Activated naive CD4-positive, alpha-beta T cell treated with anti-CD3 and anti-CD28 coated beads, Interleukin-2, amount 50 U/mL, for 72 hours (primary cell): ENCODE measurements around the gene STIM2. TPM values are rescaled to one million over a fixed set of nuclear protein-coding genes. Genes with fewer than 3 reads are reported as not detected.
"Not testable (repeated sequence)": the region's sequence is repeated elsewhere in the genome, so short reads cannot be mapped to it uniquely, and the experiment has no call there.

Experiments used
- ATAC-seq, 2 donors: fragments of 150-1000 bp; cut with Tn5 transposase; 2 replicates each; pipeline ENCODE4 v1.10.0; 2021; ENCODE audit warnings: mild to moderate bottlenecking in 2 of 2, moderate library complexity in 2 of 2
- DNase-seq, 2 donors: peaks; one replicate each; pipeline ENCODE4 v3.0.0; 2021 to 2022; ENCODE audit warnings: low spot score in 2 of 2
- H3K27ac Mint-ChIP-seq, 2 donors: one replicate each; pipeline ENCODE4 v1.8.0; 2022; ENCODE audit warnings: mild to moderate bottlenecking in 2 of 2, mixed read lengths in 2 of 2
- H3K36me3 Mint-ChIP-seq, 2 donors: one replicate each; pipeline ENCODE4 v1.8.0; 2022; ENCODE audit warnings: mixed read lengths in 2 of 2
- H3K9me3 Mint-ChIP-seq, 2 donors: one replicate each; pipeline ENCODE4 v1.8.0; 2022; ENCODE audit warnings: mixed read lengths in 2 of 2
- total RNA-seq, 2 donors: library from RNA; stranded (reverse); gene quantifications; one replicate each; pipeline ENCODE4 v1.2.3, GENCODE V29; 2022

The STIM2 gene
- total RNA-seq, 2 donors from 2014 or later = 43.0 to 49.1 TPM

DNA sequence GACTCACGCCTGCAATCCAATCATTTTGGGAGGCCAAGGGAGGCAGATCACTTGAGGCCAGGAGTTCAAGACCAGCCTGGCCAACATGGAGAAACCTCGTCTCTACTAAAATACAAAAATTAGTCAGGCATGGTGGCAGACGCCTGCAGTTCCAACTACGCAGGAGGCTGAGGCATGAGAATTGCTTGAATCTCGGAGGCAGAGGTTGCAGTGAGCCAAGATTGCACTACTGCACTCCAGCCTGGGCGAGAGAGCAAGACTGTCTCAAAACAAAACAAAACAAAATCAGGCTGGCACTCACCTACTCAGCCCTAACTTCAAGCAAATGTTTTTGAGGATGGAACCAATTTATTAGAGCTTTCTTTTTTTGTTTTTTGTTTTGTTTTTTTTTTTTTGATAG is 33.3 kb upstream of the STIM2 start:
- not testable (repeated sequence) for H3K27ac Mint-ChIP-seq, ATAC-seq, DNase-seq
- Mint-ChIP-seq H3K36me3 (peaks cover 15 to 17% of the 10 kb centered on the region in 2 donors), H3K9me3 (peaks cover 11 to 16% of the 10 kb centered on the region in 2 donors)

DNA sequence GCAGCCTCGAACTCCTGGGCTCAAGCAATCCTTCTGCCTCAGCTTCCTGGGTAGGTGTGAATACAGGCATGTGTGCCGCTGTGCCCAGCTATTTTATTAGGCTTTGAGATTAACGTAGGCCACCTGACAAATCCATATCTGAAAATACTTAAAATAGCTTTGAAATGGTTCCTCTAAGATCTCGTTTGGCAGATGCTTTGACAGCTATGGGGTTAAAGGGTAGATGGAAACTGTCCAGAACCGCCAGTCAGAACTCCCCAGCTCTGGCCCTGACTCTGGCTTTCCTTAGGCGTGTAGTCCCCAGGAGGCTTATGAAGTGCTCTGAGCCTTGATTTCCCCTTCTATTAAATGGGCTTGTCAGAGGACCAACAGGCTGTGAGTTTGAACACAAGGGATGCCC is 32.8 kb upstream of the STIM2 start:
- no peak for ATAC-seq
- H3K9me3 Mint-ChIP-seq = peaks cover 10 to 11% of the 10 kb centered on the region in 2 donors
- no peak overlapping the region for H3K27ac Mint-ChIP-seq
- no peak for DNase-seq
- H3K36me3 Mint-ChIP-seq = peaks cover 12% of the 10 kb centered on the region in 2 donors

DNA sequence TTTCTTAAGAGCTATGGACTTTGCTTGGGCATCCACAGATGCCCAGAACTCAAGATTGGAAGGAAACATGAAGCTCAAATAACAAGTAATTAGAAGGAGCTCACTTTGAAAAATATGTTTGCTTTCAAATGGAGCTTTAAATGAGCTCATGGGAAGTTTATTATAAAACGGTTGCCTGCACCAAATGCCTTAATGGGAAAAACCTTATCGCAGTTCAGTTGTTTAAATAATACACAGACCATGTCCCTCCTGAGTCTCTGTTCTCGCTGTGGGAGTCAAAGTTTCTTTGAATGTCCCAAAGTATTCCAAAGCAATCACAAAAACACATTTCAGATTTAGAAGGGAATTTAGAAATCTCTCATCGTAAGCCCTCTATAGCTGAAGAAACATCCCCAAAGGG is 31.6 kb upstream of the STIM2 start:
- DNase-seq = no peak
- ATAC-seq = no peak
- peaks cover 0 to under 1% of the 10 kb centered on the region in 2 donors for H3K9me3 Mint-ChIP-seq
- no peak overlapping the region for H3K27ac Mint-ChIP-seq
- peaks cover 0 to 1% of the 10 kb centered on the region in 2 donors for H3K36me3 Mint-ChIP-seq

DNA sequence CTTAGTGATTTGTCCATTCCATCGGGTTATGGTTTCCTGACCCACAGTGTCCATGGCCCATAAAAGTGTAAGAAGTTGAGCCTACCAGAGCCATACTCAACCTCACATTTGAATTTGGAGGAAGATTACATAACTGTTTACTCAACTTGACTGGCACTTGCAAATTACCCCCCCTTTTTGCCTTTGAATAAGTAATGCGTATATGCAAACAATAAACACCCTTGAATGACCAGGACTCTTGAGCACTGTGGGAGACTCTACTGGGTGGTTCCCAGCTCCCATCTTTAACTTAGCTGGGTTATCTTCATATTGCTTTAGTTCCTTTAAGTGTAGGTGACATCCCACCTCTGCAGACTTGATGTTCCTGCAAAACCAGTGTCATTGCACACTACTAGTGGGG is 30.6 kb upstream of the STIM2 start:
- Mint-ChIP-seq H3K36me3 (peaks cover 0 to 11% of the 10 kb centered on the region in 2 donors), H3K9me3 (peaks cover 0 to 3% of the 10 kb centered on the region in 2 donors), H3K27ac (no peak overlapping the region)
- ATAC-seq (no peak), DNase-seq (no peak)

DNA sequence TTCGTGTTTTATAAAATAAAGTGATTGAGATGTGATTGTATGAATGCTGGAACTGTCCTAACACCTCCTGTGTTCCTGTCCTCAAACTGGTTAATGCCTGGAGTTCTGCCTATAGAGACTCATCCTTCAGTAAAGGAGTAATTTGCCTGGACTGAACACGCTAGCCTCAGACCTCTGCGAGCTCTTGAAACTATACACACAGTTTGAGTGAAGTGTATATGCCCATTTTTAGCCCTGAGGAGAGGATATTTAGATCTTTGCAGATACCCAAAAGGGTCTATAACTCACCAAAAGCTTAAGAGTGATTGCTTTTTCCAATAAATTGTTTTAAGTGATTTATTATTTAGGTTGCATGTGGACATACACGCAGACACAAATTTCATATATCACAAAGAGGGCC is 29.9 kb upstream of the STIM2 start:
- DNase-seq (no peak), ATAC-seq (no peak)
- Mint-ChIP-seq H3K27ac (no peak overlapping the region), H3K9me3 (peaks cover 0 to 3% of the 10 kb centered on the region in 2 donors), H3K36me3 (peaks cover 0 to 11% of the 10 kb centered on the region in 2 donors)

DNA sequence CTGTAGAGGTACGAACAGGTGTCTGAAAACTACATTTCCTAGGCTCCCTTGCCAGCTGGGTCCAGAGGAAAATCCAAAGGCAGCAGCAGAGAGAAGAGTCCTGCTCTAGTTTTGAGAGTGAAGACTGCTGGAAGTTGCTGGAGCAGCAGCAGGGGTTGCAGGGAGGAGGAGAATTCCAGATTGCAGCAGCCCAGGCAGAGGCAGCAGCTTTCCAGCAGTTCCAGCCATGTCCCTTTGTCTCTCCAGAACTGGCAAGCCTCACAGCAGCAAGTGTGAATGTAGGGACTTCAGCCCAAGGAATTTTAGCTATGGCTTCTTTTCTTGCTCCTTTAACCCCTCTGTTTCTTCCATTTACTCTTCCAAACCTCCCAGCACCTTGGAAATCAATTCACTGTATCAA is 24.1 kb upstream of the STIM2 start:
- no peak overlapping the region for H3K27ac Mint-ChIP-seq
- ATAC-seq (no peak), DNase-seq (no peak)
- peaks cover 0 to 11% of the 10 kb centered on the region in 2 donors for H3K36me3 Mint-ChIP-seq
- H3K9me3 Mint-ChIP-seq = peaks cover 0 to 3% of the 10 kb centered on the region in 2 donors

DNA sequence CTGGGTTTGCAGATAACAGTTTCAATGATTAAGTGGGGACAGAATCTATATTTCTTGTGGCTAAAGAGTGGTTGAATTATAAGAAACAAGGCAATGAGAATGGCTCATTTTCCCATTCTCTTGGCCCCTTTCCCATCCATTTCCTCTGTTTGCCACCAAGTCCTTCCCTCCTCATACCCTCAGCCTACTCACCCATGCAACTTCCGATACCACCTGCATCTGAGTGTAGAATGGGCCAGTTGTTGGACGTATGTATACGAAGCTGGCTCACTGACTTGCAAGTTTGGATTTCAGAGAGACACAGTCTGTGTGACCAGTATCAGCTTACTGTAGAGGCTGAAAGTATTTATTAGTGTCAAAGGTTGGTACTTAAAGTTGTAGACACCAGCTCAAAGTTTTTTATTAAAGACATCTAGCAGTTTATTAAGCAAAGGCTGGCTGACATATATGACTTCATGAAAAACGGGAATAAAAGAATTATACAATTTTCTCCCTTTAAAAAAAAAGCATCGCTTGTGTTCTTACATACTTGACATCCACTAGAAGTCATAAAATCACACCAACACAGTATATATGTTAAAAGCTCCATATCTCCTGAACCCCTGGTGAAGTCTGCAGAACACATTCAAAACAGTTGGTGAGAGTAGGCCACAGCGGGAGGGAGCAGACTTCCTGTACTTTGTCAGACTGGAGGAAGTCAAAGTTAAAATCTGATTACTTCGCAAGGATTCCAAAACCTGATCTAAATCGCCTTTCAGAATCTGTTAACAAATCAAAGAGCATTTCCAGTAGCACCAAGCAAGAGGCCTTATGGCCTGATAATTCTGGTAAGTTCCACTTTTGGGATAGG is 22.4 kb upstream of the STIM2 start:
- Mint-ChIP-seq H3K9me3 (peaks cover 0 to 3% of the 10 kb centered on the region in 2 donors), H3K27ac (no peak overlapping the region), H3K36me3 (peaks cover 0 to 11% of the 10 kb centered on the region in 2 donors)
- ATAC-seq (no peak), DNase-seq (no peak)

DNA sequence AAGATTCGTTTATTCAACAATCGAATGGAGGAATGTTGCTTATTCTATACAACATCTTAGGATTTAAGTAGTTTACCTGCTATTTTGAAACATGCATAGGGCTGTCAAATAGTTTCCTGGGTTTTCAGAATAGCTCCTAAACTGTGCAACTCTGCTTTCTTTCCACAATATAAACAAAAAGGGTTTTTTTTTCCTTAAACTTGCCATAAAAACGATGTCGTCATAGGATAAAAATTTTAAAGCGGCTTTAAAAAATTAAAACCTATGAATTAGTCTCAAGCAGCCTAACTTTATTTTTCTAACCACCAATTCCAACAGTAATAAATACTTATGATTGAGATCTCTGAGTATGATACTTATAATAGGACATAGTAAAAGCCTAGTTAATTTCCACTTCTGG is 21.6 kb upstream of the STIM2 start:
- peaks cover 0 to 3% of the 10 kb centered on the region in 2 donors for H3K9me3 Mint-ChIP-seq
- DNase-seq = no peak
- ATAC-seq = no peak
- H3K27ac Mint-ChIP-seq = no peak overlapping the region
- peaks cover 0 to 10% of the 10 kb centered on the region in 2 donors for H3K36me3 Mint-ChIP-seq

DNA sequence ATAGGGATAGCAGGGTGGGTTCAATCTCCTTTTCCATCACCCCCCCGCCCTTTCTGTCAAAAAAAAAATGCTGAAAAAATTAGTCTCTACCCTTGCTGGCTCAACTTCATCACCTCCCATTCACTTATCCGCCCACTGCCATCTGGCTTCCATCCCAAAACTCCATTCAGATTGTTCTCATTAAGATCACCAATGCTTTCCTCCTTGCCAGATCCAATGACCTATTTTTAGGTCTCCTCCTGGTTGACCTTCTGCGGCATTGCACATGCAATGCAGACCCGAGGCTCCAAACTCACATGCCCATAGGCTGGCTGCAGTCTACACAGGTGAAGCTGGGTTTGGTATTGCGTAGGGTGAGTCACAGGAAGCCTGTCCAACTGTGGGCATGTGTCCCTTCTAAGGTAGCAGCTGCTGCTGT is 21.1 kb upstream of the STIM2 start:
- no peak overlapping the region for H3K27ac Mint-ChIP-seq
- H3K36me3 Mint-ChIP-seq = peaks cover 0 to 5% of the 10 kb centered on the region in 2 donors
- H3K9me3 Mint-ChIP-seq = peaks cover 0 to 3% of the 10 kb centered on the region in 2 donors
- no peak for DNase-seq
- ATAC-seq = no peak

DNA sequence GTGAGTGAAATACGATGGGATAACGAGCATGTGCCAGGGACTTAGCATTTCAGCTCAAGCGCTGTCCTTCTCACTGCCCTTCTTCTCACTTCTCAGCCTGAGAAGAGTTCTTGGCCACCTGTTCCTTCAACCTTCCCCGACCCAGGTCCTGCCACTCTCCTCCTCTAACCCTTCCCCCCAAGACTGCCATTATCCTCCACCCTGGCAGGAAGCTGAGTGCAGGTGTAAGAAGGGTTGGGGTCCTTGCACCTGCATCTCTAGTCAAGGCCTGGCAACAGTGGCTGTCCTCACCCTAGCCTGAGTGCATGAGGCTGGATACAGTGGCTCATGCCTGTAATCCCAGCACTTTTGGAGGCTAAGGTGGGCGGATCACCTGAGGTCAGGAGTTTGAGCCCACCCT is 19.9 kb upstream of the STIM2 start:
- no peak overlapping the region for H3K27ac Mint-ChIP-seq
- H3K9me3 Mint-ChIP-seq = no peaks in the 10 kb centered on the region
- ATAC-seq (no peak), DNase-seq (no peak)
- no peaks in the 10 kb centered on the region for H3K36me3 Mint-ChIP-seq

DNA sequence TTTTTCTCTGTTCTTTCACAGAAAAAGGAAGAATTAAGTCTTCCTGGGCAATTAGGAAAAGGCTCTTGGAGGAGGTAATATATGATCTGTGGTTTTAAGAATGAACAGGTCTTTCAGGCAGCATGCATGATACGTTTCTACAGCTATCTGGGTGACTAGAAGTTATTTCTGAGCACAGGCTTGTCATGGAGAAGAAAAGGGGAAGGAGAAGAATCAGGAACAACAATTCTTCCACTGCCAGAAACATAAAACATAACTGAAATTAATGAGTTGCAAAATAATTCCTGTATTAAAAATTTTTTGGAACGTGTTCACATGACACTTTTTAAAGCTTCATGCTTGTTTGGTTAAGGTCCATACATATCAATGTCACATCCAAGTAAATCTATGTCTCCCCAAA is 17.7 kb upstream of the STIM2 start:
- ATAC-seq (no peak), DNase-seq (no peak)
- H3K9me3 Mint-ChIP-seq = peaks cover 0 to 12% of the 10 kb centered on the region in 2 donors
- peaks cover 0 to 5% of the 10 kb centered on the region in 2 donors for H3K36me3 Mint-ChIP-seq
- no peak overlapping the region for H3K27ac Mint-ChIP-seq

DNA sequence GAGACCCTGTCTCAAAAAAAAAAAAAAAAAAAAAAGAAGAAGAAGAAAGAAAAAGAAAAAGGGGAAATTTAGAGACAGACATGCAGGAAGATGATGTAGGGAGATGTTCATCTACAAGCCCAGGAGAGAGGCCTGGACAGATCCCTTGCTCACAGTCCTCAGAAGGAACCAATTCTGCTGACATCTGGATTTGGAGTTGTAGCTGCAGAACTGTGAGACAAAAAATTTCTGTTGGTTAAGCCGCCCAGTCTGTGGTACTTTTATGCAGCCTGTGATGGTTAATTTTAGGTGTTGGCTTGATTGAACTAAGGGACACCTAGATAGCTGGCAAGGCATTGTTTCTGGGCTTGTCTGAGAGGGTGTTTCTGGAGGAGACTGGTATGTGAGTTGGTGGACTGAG is 10.1 kb upstream of the STIM2 start:
- Mint-ChIP-seq H3K27ac (no peak overlapping the region), H3K36me3 (peaks cover 0 to 5% of the 10 kb centered on the region in 2 donors), H3K9me3 (peaks cover 0 to 12% of the 10 kb centered on the region in 2 donors)
- DNase-seq = no peak
- ATAC-seq = no peak

DNA sequence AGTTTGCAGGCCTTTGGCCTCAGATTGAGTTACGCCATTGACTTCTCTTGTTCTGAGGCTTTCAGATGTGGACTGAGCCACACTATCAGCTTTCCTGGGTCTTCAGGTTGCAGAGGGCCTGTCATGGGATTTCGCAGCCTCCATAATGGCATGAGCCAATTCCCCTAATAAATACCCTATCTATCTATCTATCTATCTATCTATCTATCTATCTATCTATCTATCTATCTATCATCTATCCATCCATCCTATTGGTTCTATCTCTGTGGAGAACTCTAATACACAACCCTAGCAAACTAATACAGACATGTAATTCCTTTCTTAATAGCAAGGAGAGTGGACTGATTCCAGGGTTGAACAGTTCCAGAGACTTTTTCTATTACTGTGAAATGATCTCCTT is 9.5 kb upstream of the STIM2 start:
- peaks cover 0 to 5% of the 10 kb centered on the region in 2 donors for H3K36me3 Mint-ChIP-seq
- H3K9me3 Mint-ChIP-seq = peaks cover 0 to 12% of the 10 kb centered on the region in 2 donors
- ATAC-seq = no peak
- H3K27ac Mint-ChIP-seq = no peak overlapping the region
- DNase-seq = no peak

DNA sequence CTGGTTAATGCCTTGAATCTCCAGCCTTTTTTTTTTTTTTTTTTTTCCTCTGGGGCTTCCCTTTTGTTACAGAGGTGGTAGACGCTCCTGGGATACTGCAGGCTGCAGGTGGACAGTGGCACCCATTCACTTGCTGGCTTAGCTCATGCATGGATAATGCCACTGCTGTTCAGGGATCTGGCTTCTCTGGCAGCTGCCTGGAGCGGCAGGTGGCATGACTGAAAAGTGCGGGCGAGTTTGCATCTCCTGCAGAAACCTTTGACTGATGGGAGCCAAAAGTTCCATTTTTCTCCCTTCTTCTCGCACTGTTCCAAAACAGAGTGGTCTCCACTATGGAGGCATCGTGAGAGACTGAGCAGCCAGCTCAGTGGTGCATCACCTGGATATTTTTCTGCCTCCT is 5.9 kb upstream of the STIM2 start:
- DNase-seq = no peak
- no peak for ATAC-seq
- no peaks in the 10 kb centered on the region for H3K9me3 Mint-ChIP-seq
- H3K36me3 Mint-ChIP-seq = peaks cover 7 to 13% of the 10 kb centered on the region in 2 donors
- H3K27ac Mint-ChIP-seq = no peak overlapping the region

DNA sequence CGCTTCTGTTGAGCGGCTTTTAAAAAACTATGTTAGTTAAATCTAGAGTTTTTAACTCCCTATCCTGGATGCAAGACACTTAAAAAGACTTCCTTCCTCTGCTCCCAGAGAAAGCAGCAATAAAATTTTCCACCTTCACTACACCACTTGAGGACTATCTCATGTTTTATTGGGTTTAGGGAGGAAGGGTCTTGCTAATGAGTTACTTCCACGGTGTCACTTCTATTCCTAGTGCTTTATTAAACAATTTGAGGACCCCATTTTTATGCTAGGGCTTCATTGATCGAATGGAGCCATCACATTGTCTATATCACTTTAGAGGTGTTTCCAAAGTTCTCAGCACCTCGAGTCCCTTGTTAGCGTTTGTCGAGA is 3.7 kb upstream of the STIM2 start:
- no peak for DNase-seq

DNA sequence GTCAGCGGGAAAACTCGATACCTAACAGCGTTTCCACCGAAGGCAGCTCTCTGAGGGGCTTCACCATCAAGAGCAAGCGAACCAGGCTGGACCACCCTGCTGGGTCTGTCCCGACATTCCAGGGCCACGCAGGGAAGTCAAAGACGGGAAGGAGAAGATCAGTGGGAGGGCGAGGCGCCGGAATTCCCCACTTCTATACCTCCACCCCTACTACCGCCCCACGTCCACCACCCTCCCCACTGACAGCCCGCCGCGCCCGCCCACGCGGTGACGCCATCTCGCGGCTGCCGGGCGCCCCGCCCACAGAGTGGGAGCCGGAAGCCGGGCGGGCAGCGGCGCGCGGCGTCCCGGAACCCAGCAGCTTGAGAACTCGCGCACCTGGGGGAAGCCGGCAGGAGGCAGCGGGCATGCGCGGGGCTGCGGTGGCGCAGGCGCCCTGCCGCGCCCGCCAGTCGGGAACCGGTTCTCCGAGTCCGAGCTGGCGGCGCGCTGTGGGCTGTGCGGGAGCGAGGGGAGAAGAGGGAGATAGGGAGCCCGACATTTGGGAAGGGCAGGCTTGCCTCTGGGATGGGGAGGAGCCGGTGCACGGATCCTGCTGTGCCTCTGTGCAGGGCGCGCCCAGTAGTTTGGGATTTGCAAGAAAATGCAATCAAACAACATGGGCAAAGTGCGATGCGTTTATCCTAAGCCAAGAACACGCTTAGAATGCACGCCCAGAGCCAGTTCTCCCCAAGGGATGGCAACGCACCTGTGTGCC is 3.2 kb upstream of the STIM2 start:
- DNase-seq (peak; percentile 92 to 95), ATAC-seq (peak; percentile 65)
- Mint-ChIP-seq H3K9me3 (no peaks in the 10 kb centered on the region), H3K27ac (peak overlapping the region; percentile 78 to 91), H3K36me3 (peaks cover 15 to 24% of the 10 kb centered on the region in 2 donors)

More for the DNA sequence above, 3.7 kb upstream of the STIM2 start:
- H3K9me3 Mint-ChIP-seq = no peaks in the 10 kb centered on the region
- peaks cover 14 to 24% of the 10 kb centered on the region in 2 donors for H3K36me3 Mint-ChIP-seq
- peak overlapping the region; percentile 78 to 91 for H3K27ac Mint-ChIP-seq
- ATAC-seq = no peak
